Measurements from ENCODE around the gene EPB41L4B. TPM values are rescaled to one million over a fixed set of nuclear protein-coding genes. Genes with fewer than 3 reads are reported as not detected.

The EPB41L4B gene
- total and polyA plus RNA-seq, 2 of the 4 experiments (the other 2 are of a cell fraction) = 0.36 to 0.54 TPM

GRCh38 chr9:109164042-109164441 is 156.8 kb downstream of the EPB41L4B start:
- no peak overlapping the region for H2AK5ac ChIP-seq (ENCODE audit: low read depth, low read length)
- H3K4me1 ChIP-seq (ENCODE audit: control insufficient read depth, insufficient read depth, low read length) = no peaks in the 10 kb centered on the region
- no peaks in the 10 kb centered on the region for H3K79me1 ChIP-seq (ENCODE audit: low read depth in 1 of 2, low read length in 2 of 2)
- no peak overlapping the region for H2BK15ac ChIP-seq (ENCODE audit: low read depth, low read length)
- ChIA-PET CTCF (no interaction called here), POLR2A (ENCODE audit: unreplicated experiment) (no interaction called here)
- no peak overlapping the region for H3K9ac ChIP-seq (ENCODE audit: low read depth, low read length)
- H3K4me2 ChIP-seq (ENCODE audit: low read depth, low read length) = no peak overlapping the region
- H3K9me3 ChIP-seq (ENCODE audit: control insufficient read depth, insufficient read depth, low read length) = peaks cover 2% of the 10 kb centered on the region
- H3K36me3 ChIP-seq (ENCODE audit: control insufficient read depth, insufficient read depth, low read length) = no peaks in the 10 kb centered on the region
- no peak overlapping the region for H2BK5ac ChIP-seq (ENCODE audit: low read depth, low read length, poor library complexity, severe bottlenecking)
- no TSS peak for BruUV-seq (replicated peaks)
- H3K56ac ChIP-seq (ENCODE audit: extremely low read depth, insufficient read depth, low read length) = no peak overlapping the region
- no peak overlapping the region for H4K91ac ChIP-seq (ENCODE audit: insufficient read depth, low read depth, low read length)
- intact Hi-C loops (cut with micrococcal nuclease) (no loop called here), dilution Hi-C loops (cut with HindIII; ENCODE audit: low sequenced_read_pairs, unreplicated experiment) (no loop called here), in situ Hi-C loops (cut with MboI; ENCODE audit: low sequenced_read_pairs) (loop anchor here (10.0 kb wide), 1 partner anchor 59 kb away; no protein-coding TSS in a partner anchor)
- no peaks in the 10 kb centered on the region for H3K9me1 ChIP-seq (ENCODE audit: insufficient read depth, low read length)
- no peak overlapping the region for H4K8ac ChIP-seq (ENCODE audit: low read depth in 2 of 2, low read length in 2 of 2)
- no peak for TF ChIP-seq USF2 (IDR thresholded peaks at IDR 0.05; ENCODE audit: low read depth, low read length)
- TF ChIP-seq BHLHE40 (IDR thresholded peaks at IDR 0.05; ENCODE audit: low read depth, low read length) = no peak
- TF ChIP-seq CTCF (conservative IDR thresholded peaks at IDR 0.05; ENCODE audit: low read depth, low read length) = no peak
- TF ChIP-seq MXI1 (IDR thresholded peaks at IDR 0.05; ENCODE audit: borderline replicate concordance, low read depth, low read length) = no peak
- TF ChIP-seq RFX5 (IDR thresholded peaks at IDR 0.05; ENCODE audit: low read depth, low read length) = no peak
- TF ChIP-seq MAZ (IDR thresholded peaks at IDR 0.05; ENCODE audit: borderline replicate concordance, low read depth, low read length) = no peak
- TF ChIP-seq MAFK (IDR thresholded peaks at IDR 0.05; ENCODE audit: low read depth, low read length) = no peak
- TF ChIP-seq RAD21 (IDR thresholded peaks at IDR 0.05; ENCODE audit: low read length) = no peak
- no peak for TF ChIP-seq SMC3 (IDR thresholded peaks at IDR 0.05; ENCODE audit: low read depth, low read length)
- no peak for TF ChIP-seq RCOR1 (IDR thresholded peaks at IDR 0.05; ENCODE audit: insufficient replicate concordance, low read length)
- no peak for TF ChIP-seq POLR2A (IDR thresholded peaks at IDR 0.05; ENCODE audit: low read depth, low read length)
- TF ChIP-seq CHD1 (IDR thresholded peaks at IDR 0.05; ENCODE audit: low read depth, low read length) = no peak
- TF ChIP-seq FOS (IDR thresholded peaks at IDR 0.05; ENCODE audit: low read depth, low read length) = no peak
- no peak for TF ChIP-seq NFE2L2 (IDR thresholded peaks at IDR 0.05; ENCODE audit: low read depth, low read length)
- H2AFZ ChIP-seq (replicated peaks; ENCODE audit: low read length, poor library complexity) = no peak overlapping the region
- no peak overlapping the region for H3K23ac ChIP-seq (ENCODE audit: low read depth, low read length)
- H2AK9ac ChIP-seq (replicated peaks; ENCODE audit: low read depth, low read length, poor library complexity) = no peak overlapping the region
- H3K4ac ChIP-seq (ENCODE audit: low read depth, low read length) = no peak overlapping the region
- WGBS, 2 experiments (ENCODE audit: extremely low coverage in 2 of 2, insufficient read length in 1 of 2) = 67% methylated on average over 1 of the region's 5 CpGs; no CpG with 5 or more reads in 1 of the 2 experiments
- no peak overlapping the region for H4K5ac ChIP-seq (ENCODE audit: low read depth, low read length)
- no peak for ATAC-seq (ENCODE audit: low read depth)
- H3K4me3 ChIP-seq (ENCODE audit: insufficient read depth, low read depth, low read length) = no peak overlapping the region
- no peak overlapping the region for H2BK120ac ChIP-seq (ENCODE audit: low read depth, low read length)
- no peak overlapping the region for H2BK20ac ChIP-seq (ENCODE audit: low read depth, low read length)
- peaks cover 48% of the 10 kb centered on the region for H3K27me3 ChIP-seq (ENCODE audit: control insufficient read depth, insufficient read depth, low read length)
- H4K20me1 ChIP-seq (ENCODE audit: insufficient read depth, low read length) = no peaks in the 10 kb centered on the region
- H3K18ac ChIP-seq (ENCODE audit: low read depth, low read length) = no peak overlapping the region
- H3K14ac ChIP-seq (replicated peaks; ENCODE audit: low read depth, low read length) = no peak overlapping the region
- no peak for DNase-seq
- no peak overlapping the region for H3K27ac ChIP-seq (ENCODE audit: insufficient read depth, low read length)

Measured in IMR-90 (cell line).